WTC11 (cell line): Measurements from ENCODE around the gene ANTXR2.

Experiments
- MYBL2 ChIP-seq: sonication (generic); formaldehyde crosslinking; IDR thresholded peaks from 2 replicates; pipeline ENCODE4 v1.8.1; 2023; ENCODE audit warnings: mild to moderate bottlenecking, moderate library complexity, missing genetic modification reagents
- SMAD3 ChIP-seq: sonication (generic); formaldehyde crosslinking; IDR thresholded peaks from 2 replicates; pipeline ENCODE4 v1.8.0; 2022; ENCODE audit warnings: missing genetic modification reagents, mild to moderate bottlenecking, borderline replicate concordance

GRCh38 chr4:80005863-80006262 is 67.2 kb downstream of the ANTXR2 start:
- TF ChIP-seq SMAD3 (CRISPR knock-in tag) (no peak), MYBL2 (CRISPR knock-in tag) (no peak)
